ENCODE measurements around the gene ATP8B1.

ATP8B1 gene

GRCh38 chr18:57749604-57749970 is 53.5 kb downstream of the ATP8B1 start:
- POLR2A ChIA-PET = no interaction called here
- CTCF ChIA-PET = interaction anchor here (1.2 kb wide), 1 partner anchor 8 kb away, joined by 4 read pairs; no protein-coding TSS in a partner anchor
- no peak for DNase-seq (ENCODE audit: extremely low spot score)
- no peak for TF ChIP-seq CTCF (IDR thresholded peaks at IDR 0.05; ENCODE audit: control extremely low read depth, extremely low read depth, low read depth, missing control alignments)

DNA sequence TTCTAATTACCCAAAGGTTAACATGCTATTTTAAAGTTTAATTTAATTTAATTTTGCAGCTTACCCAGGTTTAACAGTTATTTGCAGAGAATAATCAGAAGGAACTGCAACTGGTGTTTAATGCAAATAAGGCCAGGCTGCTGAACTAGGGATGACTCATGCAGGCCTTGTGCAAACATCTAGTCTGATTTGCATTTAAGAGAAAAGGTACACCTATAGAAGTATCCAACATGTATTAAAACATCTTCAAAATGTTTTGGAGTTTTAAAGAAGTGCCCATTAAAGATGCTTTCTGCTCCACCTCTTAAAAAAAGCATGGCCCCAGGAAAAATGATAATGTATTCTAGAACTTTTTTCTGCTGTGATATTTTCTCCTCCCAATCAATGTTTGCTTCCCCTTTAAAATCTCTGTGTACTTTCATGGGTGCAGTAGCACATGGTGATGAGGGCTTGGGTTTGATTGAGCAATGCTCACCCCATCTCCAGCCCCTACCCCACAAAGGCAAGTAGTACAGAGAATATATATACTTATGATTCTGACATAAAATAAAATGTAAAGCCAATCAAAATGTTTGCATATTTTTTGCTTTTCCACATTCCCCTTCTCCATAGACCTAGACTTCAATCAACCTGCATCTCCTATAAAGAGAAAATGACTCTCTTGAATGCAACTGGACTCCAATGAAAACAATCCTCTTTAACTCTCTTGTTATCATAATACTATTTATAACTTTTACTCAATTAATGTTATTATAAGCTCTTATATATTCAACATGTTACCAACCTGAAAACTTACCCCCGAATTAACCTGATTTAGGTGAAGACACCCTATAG is 54.1 kb downstream of the ATP8B1 start:
- CTCF ChIA-PET = interaction anchor here (1.2 kb wide), 1 partner anchor 8 kb away, joined by 4 read pairs; no protein-coding TSS in a partner anchor
- POLR2A ChIA-PET = no interaction called here
- DNase-seq (ENCODE audit: extremely low spot score) = peak; percentile 44
- no peak for TF ChIP-seq CTCF (IDR thresholded peaks at IDR 0.05; ENCODE audit: control extremely low read depth, extremely low read depth, low read depth, missing control alignments)

DNA sequence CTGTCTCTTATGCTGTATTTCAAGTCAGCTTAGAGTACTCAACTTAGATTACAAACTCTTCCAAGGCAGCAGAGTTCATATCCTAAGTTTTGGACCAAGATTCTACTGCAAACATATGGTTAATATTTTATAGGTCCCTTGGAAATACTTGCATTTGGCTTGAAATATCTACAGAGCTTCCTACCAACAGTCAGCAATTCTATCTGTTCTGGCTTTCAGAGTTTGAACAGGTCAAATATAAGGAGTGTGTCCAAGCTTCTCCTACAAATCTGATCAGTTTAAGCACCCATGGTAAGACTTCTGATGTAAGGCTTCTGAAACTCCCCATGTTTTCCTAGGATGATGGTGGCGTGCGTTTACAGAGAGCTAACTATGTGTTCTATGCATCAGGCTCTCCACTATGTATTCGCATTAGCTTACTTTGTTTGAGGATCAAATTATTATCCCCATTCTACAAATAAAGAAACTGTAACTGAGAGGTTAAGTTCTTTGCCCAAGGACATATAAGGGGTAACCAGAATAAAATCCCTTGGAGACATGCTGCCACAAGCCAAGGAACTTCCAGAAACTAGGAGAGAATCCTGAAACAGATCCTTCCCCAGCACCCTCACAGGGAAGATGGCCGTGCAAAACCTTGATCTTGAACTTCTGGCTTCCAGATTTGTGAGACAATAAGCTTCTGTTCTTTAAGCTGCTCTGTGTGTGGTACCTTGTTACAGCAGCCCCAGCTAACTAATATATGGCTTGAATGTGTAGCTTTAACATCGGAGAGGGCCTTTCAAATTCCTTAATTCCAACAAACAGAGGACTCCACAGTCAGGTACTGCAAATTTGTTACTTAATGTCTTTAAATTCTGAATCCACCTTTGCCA is 55.1 kb downstream of the ATP8B1 start:
- no peak for DNase-seq (ENCODE audit: extremely low spot score)
- ChIA-PET CTCF (interaction anchor here (0.7 to 1.3 kb wide), 2 partner anchors 13 to 21 kb away, joined by 3 to 4 read pairs; no protein-coding TSS in a partner anchor), POLR2A (no interaction called here)
- TF ChIP-seq CTCF (IDR thresholded peaks at IDR 0.05; ENCODE audit: control extremely low read depth, extremely low read depth, low read depth, missing control alignments) = no peak

- CTCF ChIA-PET = no interaction called here
- no peak for TF ChIP-seq CTCF (IDR thresholded peaks at IDR 0.05; ENCODE audit: control extremely low read depth, extremely low read depth, low read depth, missing control alignments)
- no peak for DNase-seq (ENCODE audit: extremely low spot score)
- POLR2A ChIA-PET = no interaction called here
These were observed 58.9 kb downstream of the ATP8B1 start for GRCh38 chr18:57744211-57744694.

GRCh38 chr18:57743008-57743407 is 60.1 kb downstream of the ATP8B1 start:
- no peak for TF ChIP-seq CTCF (IDR thresholded peaks at IDR 0.05; ENCODE audit: control extremely low read depth, extremely low read depth, low read depth, missing control alignments)
- DNase-seq (ENCODE audit: extremely low spot score) = no peak
- ChIA-PET CTCF (interaction anchor here (1.2 to 1.3 kb wide), 2 partner anchors 59 to 393 kb away, joined by 3 to 4 read pairs; no protein-coding TSS in a partner anchor), POLR2A (no interaction called here)

- ChIA-PET POLR2A (no interaction called here), CTCF (interaction anchor here (1.3 to 1.4 kb wide), 2 partner anchors 9 to 11 kb away, joined by 3 to 4 read pairs; no protein-coding TSS in a partner anchor)
- DNase-seq (ENCODE audit: extremely low spot score) = no peak
- no peak for TF ChIP-seq CTCF (IDR thresholded peaks at IDR 0.05; ENCODE audit: control extremely low read depth, extremely low read depth, low read depth, missing control alignments)
These were observed 61.8 kb downstream of the ATP8B1 start for GRCh38 chr18:57741273-57741672.
